Stimulated activated CD8-positive, alpha-beta memory T cell treated with anti-CD3 and anti-CD28 coated beads, Interleukin-7, amount 100 ng/mL, for 48 hours (primary cell): Measurements from ENCODE around the gene CDX2.
"Not testable (repeated sequence)": the region's sequence is repeated elsewhere in the genome, so short reads cannot be mapped to it uniquely, and the experiment has no call there.

Experiments
- DNase-seq, 2 donors: peaks; one replicate each; pipeline ENCODE4 v3.0.0-alpha.2; 2020; ENCODE audit warnings: low read depth in 1 of 2; ENCODE audit errors: extremely low read depth in 1 of 2

The CDX2 gene, protein sequence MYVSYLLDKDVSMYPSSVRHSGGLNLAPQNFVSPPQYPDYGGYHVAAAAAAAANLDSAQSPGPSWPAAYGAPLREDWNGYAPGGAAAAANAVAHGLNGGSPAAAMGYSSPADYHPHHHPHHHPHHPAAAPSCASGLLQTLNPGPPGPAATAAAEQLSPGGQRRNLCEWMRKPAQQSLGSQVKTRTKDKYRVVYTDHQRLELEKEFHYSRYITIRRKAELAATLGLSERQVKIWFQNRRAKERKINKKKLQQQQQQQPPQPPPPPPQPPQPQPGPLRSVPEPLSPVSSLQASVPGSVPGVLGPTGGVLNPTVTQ

GRCh38 chr13:27969082-27969865 lies at the start of gene CDX2:
Gene CDX2 (minus strand): TSS chr13:27969315. CDS start chr13:27969006, 309 bp downstream.
- no peak for DNase-seq

- DNase-seq: no peak
These were observed 45.2 kb upstream of the CDX2 start for GRCh38 chr13:28014301-28014700.

- DNase-seq: no peak
These were observed 44.4 kb upstream of the CDX2 start for GRCh38 chr13:28013482-28013881.

GRCh38 chr13:28012896-28013295 lies 43.8 kb upstream of the CDX2 start:
- DNase-seq: no peak

- no peak for DNase-seq
These were observed 43.3 kb upstream of the CDX2 start for GRCh38 chr13:28012383-28012782.

- DNase-seq: no peak
These were observed 40.9 kb upstream of the CDX2 start for GRCh38 chr13:28010046-28010445.

- DNase-seq: not testable (repeated sequence)
These were observed 35.9 kb upstream of the CDX2 start for GRCh38 chr13:28005016-28005415.

- DNase-seq: no peak
These were observed 34.0 kb upstream of the CDX2 start for GRCh38 chr13:28002886-28003698.

DNA sequence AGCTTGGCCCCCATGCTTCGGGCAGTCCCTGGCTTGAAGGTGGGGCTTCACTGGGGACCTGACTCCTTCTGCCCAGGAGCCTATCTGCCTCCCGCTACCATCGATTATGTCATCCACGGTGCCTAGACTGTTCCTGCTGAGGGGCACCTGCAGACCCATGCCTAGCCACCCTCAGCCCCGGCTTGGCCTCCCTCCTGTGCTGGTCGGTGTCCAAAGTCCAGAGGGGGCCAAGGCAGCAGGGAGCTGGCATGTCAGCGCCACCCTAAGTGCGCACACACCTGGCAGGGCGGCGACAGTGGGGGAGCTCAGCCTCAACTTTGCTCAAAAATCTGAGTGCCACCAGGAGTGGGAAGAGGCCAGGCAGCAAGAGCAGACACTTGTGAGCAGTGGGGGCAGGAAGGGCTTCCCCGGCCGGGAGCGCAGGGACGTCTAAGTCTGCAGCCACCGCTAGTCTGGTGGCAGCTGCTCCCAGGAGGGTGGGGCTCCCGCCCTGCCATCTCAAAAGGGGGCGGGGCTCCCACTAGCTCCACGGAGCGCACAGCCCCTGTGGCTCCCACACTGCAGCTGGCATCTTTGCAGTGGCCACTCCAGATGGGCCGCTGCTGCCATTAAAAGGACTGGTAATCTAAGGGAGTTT lies 32.8 kb upstream of the CDX2 start:
- no peak for DNase-seq

GRCh38 chr13:28001049-28001448 lies 31.9 kb upstream of the CDX2 start:
- no peak for DNase-seq

DNA sequence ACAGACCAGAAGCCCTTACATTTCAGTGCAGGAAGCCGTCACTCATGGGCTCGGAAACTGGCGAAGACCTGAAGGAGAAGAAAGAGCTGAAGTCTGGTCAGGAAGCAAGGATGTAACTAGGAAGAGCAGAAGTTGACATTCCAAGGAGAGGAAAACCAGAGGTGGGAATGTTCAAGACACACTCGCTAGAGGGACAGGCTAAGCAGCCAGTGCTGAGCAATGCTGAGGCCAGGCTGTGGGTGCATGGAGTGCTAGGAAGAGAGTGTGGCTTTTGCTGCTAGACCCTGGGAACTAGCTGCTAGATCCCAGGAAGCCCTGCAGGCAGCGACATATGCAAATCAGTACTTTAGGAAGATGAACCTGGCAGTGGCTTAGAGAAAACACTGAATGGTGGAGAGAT lies 31.5 kb upstream of the CDX2 start:
- no peak for DNase-seq

DNA sequence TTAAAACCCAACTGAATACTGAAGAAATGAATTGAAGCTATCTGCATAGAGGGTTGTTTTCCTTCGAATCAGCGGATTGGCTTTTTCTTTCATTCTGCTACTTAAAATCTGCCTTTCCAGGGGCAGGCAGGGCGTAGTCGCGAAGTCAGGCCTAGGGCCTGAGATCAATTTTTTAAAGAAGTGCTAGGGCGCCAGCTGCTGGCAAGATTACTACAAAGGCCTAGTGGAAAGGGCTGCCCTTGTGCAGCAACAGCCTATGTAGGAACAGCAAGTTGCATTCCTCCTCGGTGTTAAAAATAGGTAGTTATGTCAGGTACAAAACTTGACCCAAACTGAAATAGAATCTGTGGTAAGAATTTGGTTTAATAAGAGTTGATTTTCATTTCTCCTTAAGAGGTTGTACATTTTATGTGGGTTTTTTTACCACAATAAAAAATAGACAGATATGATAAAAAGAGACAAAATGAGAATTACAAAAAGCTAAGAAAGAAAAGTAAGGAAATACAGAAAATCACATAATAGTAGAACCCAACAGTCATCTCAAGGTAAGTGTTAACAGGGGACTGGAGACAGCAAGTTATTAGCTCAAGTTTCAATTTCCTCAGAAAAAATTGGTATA lies 28.9 kb upstream of the CDX2 start:
- no peak for DNase-seq

DNA sequence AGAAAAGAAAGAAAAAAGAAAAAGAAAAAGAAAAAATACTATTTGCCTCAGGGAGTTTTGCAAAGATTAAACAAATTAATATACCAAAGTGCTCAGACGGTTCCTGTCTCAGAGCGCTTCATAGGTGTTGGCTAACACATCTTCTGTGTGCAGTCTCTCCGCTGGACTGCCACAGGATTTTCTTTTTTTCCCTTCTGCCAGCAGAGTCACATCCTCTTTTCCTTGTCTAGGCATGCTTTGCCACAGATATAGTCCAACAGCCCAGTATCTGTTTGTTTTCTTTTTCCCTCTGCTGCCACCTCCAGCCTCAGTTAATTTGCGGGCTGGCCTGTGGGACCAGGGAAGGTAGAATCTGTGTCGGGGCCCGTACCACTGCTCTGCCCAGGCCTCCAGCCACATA lies 22.8 kb upstream of the CDX2 start:
- DNase-seq: no peak

- DNase-seq: no peak
These were observed 19.4 kb upstream of the CDX2 start, which contains the start of gene URAD for GRCh38 chr13:27988520-27988919. Gene URAD (minus strand): TSS chr13:27988693. CDS start chr13:27988637, 56 bp downstream.

- DNase-seq: no peak
These were observed 16.5 kb upstream of the CDX2 start for GRCh38 chr13:27985600-27985999.

DNA sequence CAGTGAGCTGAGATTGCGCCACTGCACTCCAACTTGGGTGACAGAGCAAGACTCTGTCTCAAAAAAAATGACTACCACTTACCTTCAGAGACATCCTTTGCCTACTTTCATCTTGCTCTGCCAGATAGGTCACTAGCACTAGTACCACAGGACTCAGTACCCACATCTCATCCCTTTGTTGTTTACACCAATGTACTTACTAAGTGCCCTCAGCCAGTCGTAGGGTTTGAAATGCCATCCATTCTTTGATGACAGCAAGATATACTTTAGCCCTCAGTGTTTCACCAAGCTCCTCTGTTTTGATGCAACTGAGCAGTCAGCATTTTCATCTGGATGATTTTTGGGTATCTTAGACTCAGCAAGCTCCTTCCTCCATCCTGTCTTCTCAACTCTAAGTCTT lies 13.2 kb upstream of the CDX2 start:
- no peak for DNase-seq

DNA sequence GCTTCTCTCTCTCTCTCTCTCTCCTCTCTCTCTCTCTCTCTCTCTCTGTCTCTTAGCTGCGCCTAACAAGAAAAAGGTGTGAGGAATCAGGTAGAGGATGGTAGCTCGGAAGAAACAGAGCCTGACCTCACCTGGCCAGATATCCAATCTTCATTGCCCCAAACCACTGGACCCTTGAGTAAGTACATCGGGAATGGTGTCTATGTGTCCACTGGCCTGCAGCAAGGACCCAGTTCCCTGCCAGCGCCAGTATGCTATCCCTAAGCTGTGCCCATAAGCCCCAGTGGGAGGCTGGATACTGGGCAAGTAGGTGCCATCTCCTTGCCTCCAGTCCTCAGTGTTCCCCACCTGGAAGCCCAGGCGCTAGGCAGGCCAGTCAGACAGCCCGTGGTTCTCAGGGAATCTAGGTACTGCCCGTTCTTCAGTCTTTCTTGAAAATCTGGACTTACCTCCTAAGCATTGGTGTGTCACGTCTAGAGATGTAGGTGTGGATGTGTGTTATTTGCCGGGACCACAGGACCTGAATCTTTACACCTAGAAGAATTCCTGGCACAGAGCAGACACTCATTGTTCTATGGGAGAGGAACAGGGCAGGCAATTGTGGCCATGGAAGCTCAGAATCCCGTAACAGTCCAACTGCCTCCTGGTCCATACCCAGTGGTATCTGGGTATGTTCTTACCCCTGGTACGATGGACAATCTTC lies 12.0 kb upstream of the CDX2 start:
- DNase-seq: no peak

GRCh38 chr13:27980280-27980998 lies 11.3 kb upstream of the CDX2 start:
- DNase-seq: no peak

DNA sequence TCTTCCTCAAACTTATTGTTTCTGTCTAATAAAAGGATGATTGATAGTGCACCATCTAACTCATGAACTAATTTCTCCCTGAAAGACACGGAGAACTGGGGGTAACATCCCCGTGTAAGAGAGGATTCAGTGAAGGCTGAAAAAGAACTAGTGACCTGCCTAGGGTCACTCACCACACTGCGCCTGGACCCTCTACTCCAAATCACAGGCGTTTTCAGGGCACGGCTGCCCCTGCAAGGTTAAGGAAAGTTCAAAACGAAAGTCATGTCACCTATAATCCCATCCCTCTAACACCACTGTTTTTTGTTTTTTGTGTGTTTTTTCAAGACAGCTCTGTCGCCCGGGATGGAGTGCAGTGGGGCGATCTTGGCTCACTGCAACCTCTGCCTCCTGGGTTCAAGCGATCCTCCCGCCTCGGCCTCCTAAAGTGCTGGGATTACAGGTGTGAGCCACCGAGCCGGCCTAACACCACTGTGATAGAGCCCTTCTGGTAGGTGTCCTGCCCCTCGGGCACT lies 10.7 kb upstream of the CDX2 start:
- no peak for DNase-seq
